ENCODE measurements around the gene SNAI1. TPM values are rescaled to one million over a fixed set of nuclear protein-coding genes. Genes with fewer than 3 reads are reported as not detected.

The SNAI1 gene
- 26.4 TPM for total RNA-seq (ENCODE audit: unreplicated experiment)
- long read RNA-seq, partial matches to known transcripts: 0 of 1 reads
- long read RNA-seq, other reads (novel, unspliced or antisense): 0 of 1 reads

- DNase-seq (ENCODE audit: low spot score): peak; percentile 79
- H3K4me3 Mint-ChIP-seq (ENCODE audit: unreplicated experiment): peak within 1 kb of the TSS; percentile 98
- peaks cover 17% of the 10 kb centered on the region for H3K36me3 Mint-ChIP-seq (ENCODE audit: low read depth, unreplicated experiment)
- H3K9me3 Mint-ChIP-seq (ENCODE audit: unreplicated experiment): no peaks in the 10 kb centered on the region
- H3K4me1 Mint-ChIP-seq (ENCODE audit: unreplicated experiment): peaks cover 61% of the 10 kb centered on the region
- peaks cover 13% of the 10 kb centered on the region for H3K27me3 Mint-ChIP-seq (ENCODE audit: unreplicated experiment)
- peak; percentile 82 for TF ChIP-seq CTCF (IDR thresholded peaks at IDR 0.05; ENCODE audit: unreplicated experiment)
- peak within 1 kb of the TSS; percentile 74 for H3K27ac Mint-ChIP-seq (ENCODE audit: unreplicated experiment)
These were observed at the start of gene SNAI1 for GRCh38 chr20:49982346-49983122. Gene SNAI1, plus strand, starts transcription at chr20:49982980. Its CDS starts 80 bp downstream, at chr20:49983060.

GRCh38 chr20:49935746-49936152 is 47.0 kb upstream of the SNAI1 start:
- Mint-ChIP-seq H3K9me3 (ENCODE audit: unreplicated experiment) (no peaks in the 10 kb centered on the region), H3K36me3 (ENCODE audit: low read depth, unreplicated experiment) (no peaks in the 10 kb centered on the region), H3K4me1 (ENCODE audit: unreplicated experiment) (peaks cover 21% of the 10 kb centered on the region), H3K4me3 (ENCODE audit: unreplicated experiment) (no peak overlapping the region), H3K27me3 (ENCODE audit: unreplicated experiment) (peaks cover 5% of the 10 kb centered on the region), H3K27ac (ENCODE audit: unreplicated experiment) (no peak overlapping the region)
- TF ChIP-seq CTCF (IDR thresholded peaks at IDR 0.05; ENCODE audit: unreplicated experiment): no peak
- no peak for DNase-seq (ENCODE audit: low spot score)

GRCh38 chr20:49936153-49937026 is 46.4 kb upstream of the SNAI1 start, which contains the start of gene RNF114:
Gene RNF114, plus strand, starts transcription at chr20:49936397. Its CDS starts 16 bp downstream, at chr20:49936413.
- H3K4me3 Mint-ChIP-seq (ENCODE audit: unreplicated experiment): peak within 1 kb of the TSS; percentile 97
- TF ChIP-seq CTCF (IDR thresholded peaks at IDR 0.05; ENCODE audit: unreplicated experiment): no peak
- peaks cover 5% of the 10 kb centered on the region for H3K36me3 Mint-ChIP-seq (ENCODE audit: low read depth, unreplicated experiment)
- peaks cover 21% of the 10 kb centered on the region for H3K4me1 Mint-ChIP-seq (ENCODE audit: unreplicated experiment)
- peak within 1 kb of the TSS; percentile 57 for H3K27ac Mint-ChIP-seq (ENCODE audit: unreplicated experiment)
- DNase-seq (ENCODE audit: low spot score): peak; percentile 91
- H3K27me3 Mint-ChIP-seq (ENCODE audit: unreplicated experiment): peaks cover 5% of the 10 kb centered on the region
- H3K9me3 Mint-ChIP-seq (ENCODE audit: unreplicated experiment): no peaks in the 10 kb centered on the region

GRCh38 chr20:49937027-49937929 is 45.5 kb upstream of the SNAI1 start:
- DNase-seq (ENCODE audit: low spot score): no peak
- H3K9me3 Mint-ChIP-seq (ENCODE audit: unreplicated experiment): no peaks in the 10 kb centered on the region
- H3K27ac Mint-ChIP-seq (ENCODE audit: unreplicated experiment): peak overlapping the region; percentile 58
- peaks cover 5% of the 10 kb centered on the region for H3K27me3 Mint-ChIP-seq (ENCODE audit: unreplicated experiment)
- peaks cover 21% of the 10 kb centered on the region for H3K4me1 Mint-ChIP-seq (ENCODE audit: unreplicated experiment)
- H3K4me3 Mint-ChIP-seq (ENCODE audit: unreplicated experiment): peak overlapping the region; percentile 97
- TF ChIP-seq CTCF (IDR thresholded peaks at IDR 0.05; ENCODE audit: unreplicated experiment): no peak
- H3K36me3 Mint-ChIP-seq (ENCODE audit: low read depth, unreplicated experiment): peaks cover 7% of the 10 kb centered on the region
